ENCODE data around the gene ECD.

- no peak for TF ChIP-seq GATA2 (IDR thresholded peaks at IDR 0.05; ENCODE audit: low read depth, low read length)
- TF ChIP-seq GATA3 (IDR thresholded peaks at IDR 0.05; ENCODE audit: low read depth, low read length), result no peak
Observed at GRCh38 chr10:73139251-73139650, 28.6 kb downstream of the ECD start.

Measured in SH-SY5Y (cell line).